ENCODE data around the gene CAMKMT. TPM values are rescaled to one million over a fixed set of nuclear protein-coding genes. Genes with fewer than 3 reads are reported as not detected.

Gene CAMKMT
- total RNA-seq, 2 experiments from 2014 or later = 12.1 to 14.1 TPM

DNA sequence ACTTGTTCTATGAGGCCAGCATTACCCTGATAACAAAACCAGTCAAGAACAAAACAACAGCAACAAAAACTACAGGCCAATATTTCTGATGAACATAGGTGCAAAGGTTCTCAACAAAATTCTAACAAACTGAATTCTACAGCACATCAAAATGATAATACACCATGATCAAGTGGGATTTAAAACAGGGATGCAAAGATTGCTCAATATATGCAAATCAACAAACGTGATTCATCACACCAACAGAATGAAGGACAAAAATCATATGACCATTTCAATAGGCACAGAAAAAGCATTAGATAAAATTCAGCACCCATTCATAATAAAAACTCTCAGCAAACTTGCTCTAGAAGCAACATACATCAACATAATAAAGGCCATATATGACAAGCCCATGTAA lies 173.6 kb downstream of the CAMKMT start:
- DNase-seq = no peak
- TF ChIP-seq, protein P1, sequence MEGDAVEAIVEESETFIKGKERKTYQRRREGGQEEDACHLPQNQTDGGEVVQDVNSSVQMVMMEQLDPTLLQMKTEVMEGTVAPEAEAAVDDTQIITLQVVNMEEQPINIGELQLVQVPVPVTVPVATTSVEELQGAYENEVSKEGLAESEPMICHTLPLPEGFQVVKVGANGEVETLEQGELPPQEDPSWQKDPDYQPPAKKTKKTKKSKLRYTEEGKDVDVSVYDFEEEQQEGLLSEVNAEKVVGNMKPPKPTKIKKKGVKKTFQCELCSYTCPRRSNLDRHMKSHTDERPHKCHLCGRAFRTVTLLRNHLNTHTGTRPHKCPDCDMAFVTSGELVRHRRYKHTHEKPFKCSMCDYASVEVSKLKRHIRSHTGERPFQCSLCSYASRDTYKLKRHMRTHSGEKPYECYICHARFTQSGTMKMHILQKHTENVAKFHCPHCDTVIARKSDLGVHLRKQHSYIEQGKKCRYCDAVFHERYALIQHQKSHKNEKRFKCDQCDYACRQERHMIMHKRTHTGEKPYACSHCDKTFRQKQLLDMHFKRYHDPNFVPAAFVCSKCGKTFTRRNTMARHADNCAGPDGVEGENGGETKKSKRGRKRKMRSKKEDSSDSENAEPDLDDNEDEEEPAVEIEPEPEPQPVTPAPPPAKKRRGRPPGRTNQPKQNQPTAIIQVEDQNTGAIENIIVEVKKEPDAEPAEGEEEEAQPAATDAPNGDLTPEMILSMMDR (IDR thresholded peaks at IDR 0.05) = no peak
- intact Hi-C loops (cut with micrococcal nuclease) = no loop called here
- ChIA-PET CTCF (no interaction called here), POLR2A (no interaction called here)
- Mint-ChIP-seq H3K9me3 (no peaks in the 10 kb centered on the region), H3K27ac (no peak overlapping the region), H3K4me3 (no peak overlapping the region), H3K4me1 (ENCODE audit: low read depth) (peaks cover 2% of the 10 kb centered on the region), H3K27me3 (no peaks in the 10 kb centered on the region), H3K36me3 (ENCODE audit: low read depth) (peaks cover 15% of the 10 kb centered on the region)
- ATAC-seq = no peak

DNA sequence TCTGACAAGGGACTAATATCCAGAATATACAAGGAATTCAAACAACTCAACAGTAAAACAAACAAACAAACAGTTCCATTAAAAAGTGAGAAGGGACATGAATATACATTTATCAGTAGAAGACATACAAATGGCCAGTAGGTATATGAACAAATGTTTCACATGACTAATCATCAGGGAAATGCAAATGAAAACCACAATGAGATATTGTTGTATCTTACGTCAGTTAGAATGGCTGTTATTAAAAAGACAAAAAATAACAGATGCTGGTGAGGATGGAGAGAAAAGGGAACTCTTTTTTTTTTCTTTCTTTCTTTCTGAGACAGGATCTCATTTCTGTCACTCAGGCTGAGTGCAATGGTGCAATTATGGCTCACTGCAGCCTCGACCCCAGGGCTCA lies 175.5 kb downstream of the CAMKMT start:
- intact Hi-C loops (cut with micrococcal nuclease) = no loop called here
- Mint-ChIP-seq H3K9me3 (no peaks in the 10 kb centered on the region), H3K36me3 (ENCODE audit: low read depth) (peaks cover 12% of the 10 kb centered on the region), H3K4me1 (ENCODE audit: low read depth) (peaks cover 2% of the 10 kb centered on the region), H3K27me3 (no peaks in the 10 kb centered on the region), H3K4me3 (no peak overlapping the region), H3K27ac (no peak overlapping the region)
- CTCF ChIA-PET = no interaction called here
- TF ChIP-seq, protein P1 (IDR thresholded peaks at IDR 0.05) = no peak
- DNase-seq (no peak), ATAC-seq (no peak)
- POLR2A ChIA-PET = no interaction called here

DNA sequence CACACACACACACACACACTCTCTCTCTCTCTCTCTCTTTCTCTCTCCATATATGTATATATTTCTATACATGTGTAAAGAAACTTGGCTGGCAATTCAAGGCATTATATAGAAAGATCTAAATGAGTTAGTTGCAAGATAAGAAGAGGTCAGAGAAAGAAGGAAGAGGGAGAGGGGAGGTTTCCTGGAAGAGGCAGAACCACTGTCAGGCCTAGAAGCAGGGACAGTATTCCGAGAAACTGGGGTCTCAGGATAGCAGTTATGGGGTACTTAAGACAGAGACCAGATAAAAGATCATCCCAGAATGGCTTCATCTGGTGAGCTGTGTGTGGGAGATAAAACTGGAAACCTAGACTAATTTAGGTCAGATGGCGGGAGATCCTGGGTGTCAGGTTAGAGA lies 180.8 kb downstream of the CAMKMT start:
- no peaks in the 10 kb centered on the region for H3K27me3 Mint-ChIP-seq
- H3K36me3 Mint-ChIP-seq (ENCODE audit: low read depth) = no peaks in the 10 kb centered on the region
- intact Hi-C loops (cut with micrococcal nuclease) = no loop called here
- H3K27ac Mint-ChIP-seq = no peak overlapping the region
- ChIA-PET CTCF (interaction anchor here (2.9 kb wide), 1 partner anchor 63 kb away, joined by 14 read pairs; no protein-coding TSS in a partner anchor), POLR2A (no interaction called here)
- H3K9me3 Mint-ChIP-seq = no peaks in the 10 kb centered on the region
- H3K4me1 Mint-ChIP-seq (ENCODE audit: low read depth) = no peaks in the 10 kb centered on the region
- no peak overlapping the region for H3K4me3 Mint-ChIP-seq
- TF ChIP-seq, protein P1 (IDR thresholded peaks at IDR 0.05) = no peak
- DNase-seq = no peak
- ATAC-seq = no peak

DNA sequence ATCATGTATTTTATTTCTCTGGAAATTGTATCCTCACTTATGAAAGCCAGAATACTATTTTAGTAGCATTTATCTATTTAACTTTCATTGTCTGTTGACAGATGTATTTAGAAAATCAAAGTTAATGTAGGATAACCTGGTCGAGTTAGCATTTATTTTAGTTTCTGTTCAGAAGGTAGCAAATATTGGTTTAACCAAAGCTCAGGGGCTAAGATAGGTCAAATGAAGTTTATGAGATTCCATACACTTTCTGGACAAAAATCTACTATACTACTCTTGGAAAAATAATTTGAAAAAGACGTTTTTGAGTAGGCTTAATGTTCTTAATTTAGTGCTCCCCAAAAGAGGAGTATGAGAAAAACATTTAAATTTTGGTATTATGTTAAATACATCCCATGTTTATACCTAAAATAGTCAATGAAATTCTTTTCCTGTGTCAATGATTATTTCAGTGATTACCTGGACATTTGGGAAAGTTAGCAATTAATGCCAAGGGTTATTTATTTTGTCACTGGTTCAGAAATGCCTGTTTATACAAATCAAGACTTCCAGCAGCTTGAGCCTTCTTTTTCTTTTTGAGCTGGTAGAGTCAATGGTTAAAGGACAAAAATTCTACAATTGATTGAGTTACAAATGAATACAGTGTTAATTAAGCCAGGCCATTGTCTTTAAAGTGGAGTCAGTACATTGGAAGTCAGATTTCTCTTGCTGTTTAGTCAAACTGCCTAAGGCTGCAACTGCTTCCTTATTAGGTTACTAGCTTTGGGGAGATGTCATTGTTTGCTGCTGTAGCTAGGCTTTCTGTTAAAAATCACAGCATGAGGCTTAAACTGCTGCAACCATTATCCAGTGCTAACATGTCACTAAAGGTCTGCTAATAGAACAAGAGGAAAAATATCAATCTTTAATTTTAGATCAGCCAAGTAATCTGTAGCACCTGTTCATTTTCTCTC lies 182.3 kb downstream of the CAMKMT start:
- intact Hi-C loops (cut with micrococcal nuclease) = no loop called here
- ChIA-PET CTCF (no interaction called here), POLR2A (no interaction called here)
- ATAC-seq (no peak), DNase-seq (no peak)
- H3K9me3 Mint-ChIP-seq = no peaks in the 10 kb centered on the region
- H3K4me3 Mint-ChIP-seq = no peak overlapping the region
- no peaks in the 10 kb centered on the region for H3K27me3 Mint-ChIP-seq
- no peaks in the 10 kb centered on the region for H3K4me1 Mint-ChIP-seq (ENCODE audit: low read depth)
- TF ChIP-seq, protein P1 (IDR thresholded peaks at IDR 0.05) = no peak
- H3K36me3 Mint-ChIP-seq (ENCODE audit: low read depth) = no peaks in the 10 kb centered on the region
- no peak overlapping the region for H3K27ac Mint-ChIP-seq

DNA sequence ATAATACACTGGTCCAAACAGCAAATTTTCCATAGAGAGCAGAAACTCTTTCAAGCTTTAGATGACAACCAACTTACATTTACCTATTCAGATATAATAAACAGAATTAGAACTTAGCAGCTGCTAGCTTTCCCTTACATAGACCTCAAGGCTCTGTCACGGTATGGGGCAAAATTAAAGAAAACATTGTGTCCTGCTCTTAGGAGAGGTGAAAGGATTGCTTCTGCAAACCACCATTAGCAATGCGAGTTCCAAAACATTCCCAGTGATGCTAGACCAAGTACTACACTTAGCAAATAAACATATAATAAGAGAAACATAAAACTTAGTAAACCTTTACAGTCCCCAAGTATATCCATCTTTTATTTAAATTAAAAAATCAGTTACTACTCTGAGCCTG lies 183.3 kb downstream of the CAMKMT start:
- CTCF ChIA-PET = no interaction called here
- POLR2A ChIA-PET = no interaction called here
- DNase-seq = no peak

More for the DNA sequence above, 183.3 kb downstream of the CAMKMT start:
- H3K27ac Mint-ChIP-seq = no peak overlapping the region
- no peak for ATAC-seq
- H3K27me3 Mint-ChIP-seq = no peaks in the 10 kb centered on the region
- TF ChIP-seq, protein P1 (IDR thresholded peaks at IDR 0.05) = no peak
- H3K9me3 Mint-ChIP-seq = no peaks in the 10 kb centered on the region
- no peaks in the 10 kb centered on the region for H3K4me1 Mint-ChIP-seq (ENCODE audit: low read depth)
- intact Hi-C loops (cut with micrococcal nuclease) = no loop called here
- H3K4me3 Mint-ChIP-seq = no peak overlapping the region
- H3K36me3 Mint-ChIP-seq (ENCODE audit: low read depth) = peaks cover 3% of the 10 kb centered on the region

Measured in activated CD8-positive, alpha-beta T cell treated with anti-CD3 and anti-CD28 coated beads for 36 hours (primary cell).